HL-60/S4 treated with phorbol 12-myristate 13-acetate at 8.2 ng/mL for 4 days and 3 days (cell line): ENCODE data around the gene SIGLEC12.
"Not testable (repeated sequence)": the region's sequence is repeated elsewhere in the genome, so short reads cannot be mapped to it uniquely, and the experiment has no call there.

Source experiments
- in situ Hi-C: fragments of 300-500 bp; cut with MboI; formaldehyde crosslinking; loops from 2 replicates; pipeline ENCODE4 v1.15.0; 2022; ENCODE audit warnings: low sequenced_read_pairs

Gene SIGLEC12

GRCh38 chr19:51524666-51525264, 23.2 kb upstream of the SIGLEC12 start:
- in situ Hi-C loops = no loop called here

- in situ Hi-C loops = no loop called here
Measured at GRCh38 chr19:51521781-51522180, 20.2 kb upstream of the SIGLEC12 start.

GRCh38 chr19:51521357-51521756, 19.8 kb upstream of the SIGLEC12 start:
- in situ Hi-C loops = no loop called here

GRCh38 chr19:51520728-51521127, 19.1 kb upstream of the SIGLEC12 start:
- in situ Hi-C loops = no loop called here

GRCh38 chr19:51514866-51515481, 13.4 kb upstream of the SIGLEC12 start:
- in situ Hi-C loops = no loop called here

GRCh38 chr19:51513968-51514367, 12.4 kb upstream of the SIGLEC12 start:
- in situ Hi-C loops = no loop called here

GRCh38 chr19:51511353-51511752, 9.8 kb upstream of the SIGLEC12 start:
- in situ Hi-C loops = no loop called here

- in situ Hi-C loops = no loop called here
Measured at GRCh38 chr19:51509823-51510660, 8.4 kb upstream of the SIGLEC12 start.

GRCh38 chr19:51508059-51508733, 6.6 kb upstream of the SIGLEC12 start:
- in situ Hi-C loops = no loop called here

GRCh38 chr19:51507640-51508058, 6.0 kb upstream of the SIGLEC12 start:
- in situ Hi-C loops = no loop called here

GRCh38 chr19:51507192-51507591, 5.6 kb upstream of the SIGLEC12 start:
- in situ Hi-C loops = no loop called here

- in situ Hi-C loops = no loop called here
Measured at GRCh38 chr19:51505904-51506303, 4.3 kb upstream of the SIGLEC12 start.

- in situ Hi-C loops = no loop called here
Measured at GRCh38 chr19:51503896-51504295, 2.3 kb upstream of the SIGLEC12 start.

- in situ Hi-C loops = no loop called here
Measured at GRCh38 chr19:51503286-51503817, 1.8 kb upstream of the SIGLEC12 start.

- in situ Hi-C loops = not testable (repeated sequence)
Measured at GRCh38 chr19:51500931-51501330, 669 bp downstream of the SIGLEC12 start.

- in situ Hi-C loops = no loop called here
Measured at GRCh38 chr19:51497666-51498065, 3.9 kb downstream of the SIGLEC12 start.

- in situ Hi-C loops = no loop called here
Measured at GRCh38 chr19:51493776-51494175, 7.8 kb downstream of the SIGLEC12 start.

GRCh38 chr19:51491586-51491985, 10.0 kb downstream of the SIGLEC12 start:
- in situ Hi-C loops = no loop called here

- in situ Hi-C loops = no loop called here
Measured at GRCh38 chr19:51490676-51491075, 10.9 kb downstream of the SIGLEC12 start.

- in situ Hi-C loops = no loop called here
Measured at GRCh38 chr19:51489113-51489512, 12.5 kb downstream of the SIGLEC12 start.

- in situ Hi-C loops = no loop called here
Measured at GRCh38 chr19:51488491-51488890, 13.1 kb downstream of the SIGLEC12 start.
